K562 (cell line): ENCODE measurements around the gene PLXDC2. TPM values are rescaled to one million over a fixed set of nuclear protein-coding genes. Genes with fewer than 3 reads are reported as not detected.

Experiments
- ATAC-seq: fragments of 200-7000 bp; cut with Tn5 transposase; 3 replicates; pipeline ENCODE4 v1.9.1; 2020; ENCODE audit warnings: moderate library complexity
- BruUV-seq: library from RNA; stranded (reverse); fragments of 400-500 nt; replicated peaks from 2 replicates; lab custom pipeline; 2021; lab: Mats Ljungman, UMichigan
- CTCF ChIA-PET: fragments of 300-600 bp; formaldehyde crosslinking; extraction: SDS; loops from one replicate; lab custom pipeline; 2021; ENCODE audit warnings: low intra/inter-chr PET ratio; lab: Yijun Ruan, JAX
- POLR2A ChIA-PET: fragments of 300-600, 350-650 bp; sonication (Branson Sonifier 250); formaldehyde crosslinking; extraction: SDS; loops from one replicate; lab custom pipeline; 2021; ENCODE audit warnings: antibody characterized with exemption, inconsistent platforms; lab: Yijun Ruan, JAX
- DNase-seq, 4 experiments: peaks; one replicate each; pipeline versions ENCODE4 v3.0.0 to v3.0.0-alpha.2; 2011 to 2018; ENCODE audit warnings: low spot score in 3 of 4, mixed read lengths in 3 of 4; ENCODE audit errors: extremely low read depth in 1 of 4
- FAIRE-seq: peaks from 2 replicates; lab custom pipeline; 2011; peaks lifted over from hg19 to GRCh38; lab: Jason Lieb, UNC
- H2AFZ ChIP-seq: 2 replicates; pipeline ENCODE4 v1.6.0; 2011; ENCODE audit warnings: low read depth, low read length, control low read depth, inconsistent platforms
- H3K27ac ChIP-seq: fragments of 200-600 bp; 3 replicates; pipeline ENCODE4 v1.8.0; 2011; ENCODE audit warnings: low read depth, mild to moderate bottlenecking, control low read depth, inconsistent platforms, low read length, moderate library complexity, mixed read lengths; ENCODE audit errors: extremely low read depth
- H3K27me3 ChIP-seq, 2 experiments: fragments of 300-600 bp in 1 of 2; 2 replicates in 1 of 2; 3 replicates in 1 of 2; pipeline versions ENCODE4 v1.6.0 to v1.8.0; 2011; ENCODE audit warnings: inconsistent platforms in 2 of 2, low read length in 2 of 2, mild to moderate bottlenecking in 1 of 2, mixed read lengths in 1 of 2, moderate library complexity in 1 of 2; ENCODE audit not compliant: control insufficient read depth in 2 of 2, insufficient read depth in 2 of 2
- H3K36me3 ChIP-seq: fragments of 300-600 bp; 3 replicates; pipeline ENCODE4 v1.8.0; 2011; ENCODE audit warnings: mild to moderate bottlenecking, low read length, inconsistent platforms; ENCODE audit not compliant: control insufficient read depth, insufficient read depth
- H3K4me1 ChIP-seq, 2 experiments: fragments of 200-600 bp in 1 of 2; replicated peaks in 1 of 2; 2 replicates in 1 of 2; 3 replicates in 1 of 2; pipeline versions ENCODE4 v1.5.1 to v1.8.0; 2011; ENCODE audit warnings: inconsistent platforms in 2 of 2, low read length in 2 of 2, mild to moderate bottlenecking in 1 of 2, mixed read lengths in 1 of 2, moderate library complexity in 1 of 2; ENCODE audit not compliant: control insufficient read depth in 2 of 2, insufficient read depth in 2 of 2
- H3K4me2 ChIP-seq: 2 replicates; pipeline ENCODE4 v1.6.1; 2011; ENCODE audit warnings: low read length, control low read depth, inconsistent platforms, mixed read lengths; ENCODE audit not compliant: insufficient read depth
- H3K4me3 ChIP-seq: fragments of 200-600 bp; sonication (generic), shearing (Covaris generic); 2 replicates; pipeline ENCODE4 v1.5.1; 2016; ENCODE audit warnings: control low read depth, inconsistent platforms
- H3K79me2 ChIP-seq: fragments of 200-600 bp; 3 replicates; pipeline ENCODE4 v1.8.0; 2011; ENCODE audit warnings: low read length, inconsistent platforms; ENCODE audit not compliant: control insufficient read depth, insufficient read depth
- H3K9ac ChIP-seq, 2 experiments: 2 replicates each; pipeline versions ENCODE4 v1.6.0 to v1.6.1; 2011; ENCODE audit warnings: low read depth in 2 of 2, low read length in 2 of 2, control low read depth in 1 of 2, inconsistent platforms in 1 of 2, mild to moderate bottlenecking in 1 of 2, mixed read lengths in 1 of 2; ENCODE audit not compliant: insufficient read depth in 1 of 2
- H3K9me1 ChIP-seq: one replicate; pipeline ENCODE4 v1.6.0; 2011; ENCODE audit warnings: inconsistent platforms, mild to moderate bottlenecking, low read length, moderate library complexity; ENCODE audit not compliant: control insufficient read depth, insufficient read depth
- H3K9me3 ChIP-seq: replicated peaks from 2 replicates; pipeline ENCODE4 v1.5.1; 2011; ENCODE audit warnings: low read depth, low read length, inconsistent platforms; ENCODE audit not compliant: control insufficient read depth, insufficient read depth
- H4K20me1 ChIP-seq: replicated peaks from 2 replicates; pipeline ENCODE4 v1.6.1; 2011; ENCODE audit warnings: low read length, inconsistent platforms, mixed read lengths; ENCODE audit not compliant: control insufficient read depth, insufficient read depth
- ARID3A ChIP-seq: IDR thresholded peaks from 2 replicates; pipeline ENCODE4 v1.6.1; 2012; ENCODE audit warnings: low read depth, low read length, improper control_type of control experiment, borderline replicate concordance
- EZH2 ChIP-seq: IDR thresholded peaks from 2 replicates; pipeline ENCODE4 v1.6.1; 2012; ENCODE audit warnings: low read depth, mild to moderate bottlenecking, inconsistent platforms, low read length, borderline replicate concordance
- HINFP ChIP-seq: fragments of 450-650 bp; conservative IDR thresholded peaks from 2 replicates; pipeline ENCODE4 v1.6.1; 2016; ENCODE audit warnings: missing genetic modification characterization, low read depth, mild to moderate bottlenecking, control low read depth, missing compliant biosample characterization
- NR2C2 ChIP-seq, 2 experiments: fragments of 200-800 bp in 1 of 2; sonication (Bioruptor generic) in 1 of 2; sonication (generic) in 1 of 2; formaldehyde crosslinking in 1 of 2; IDR thresholded peaks; 2 replicates each; pipeline versions ENCODE4 v1.6.1 to v1.8.0; 2016 to 2022; ENCODE audit warnings: mild to moderate bottlenecking in 1 of 2, missing compliant biosample characterization in 1 of 2, missing genetic modification characterization in 1 of 2, missing genetic modification reagents in 1 of 2
- NR3C1 ChIP-seq: sonication (generic); formaldehyde crosslinking; IDR thresholded peaks from 2 replicates; pipeline ENCODE4 v1.8.1; 2022; ENCODE audit warnings: missing genetic modification reagents
- ZBTB9 ChIP-seq: fragments of 450-650 bp; formaldehyde crosslinking; IDR thresholded peaks from 2 replicates; pipeline ENCODE4 v1.4.0; 2020; ENCODE audit warnings: mild to moderate bottlenecking, moderate library complexity
- ZNF224 ChIP-seq: sonication (generic); formaldehyde crosslinking; IDR thresholded peaks from 2 replicates; pipeline ENCODE4 v1.8.0; 2022; ENCODE audit warnings: mild to moderate bottlenecking, missing genetic modification reagents
- ZNF398 ChIP-seq: fragments of 250-450 bp; sonication (Bioruptor Pico); IDR thresholded peaks from 2 replicates; pipeline ENCODE4 v1.8.0; 2021; ENCODE audit warnings: moderate library complexity, mild to moderate bottlenecking, inconsistent platforms
- ZNF511 ChIP-seq: sonication (generic); formaldehyde crosslinking; IDR thresholded peaks from 2 replicates; pipeline ENCODE4 v1.8.0; 2022; ENCODE audit warnings: mild to moderate bottlenecking, missing genetic modification reagents
- WGBS: fragments of 100-300 bp; shearing (Covaris generic); methylation state at CpG from one replicate; pipeline ENCODE4 v1.1.6; 2016; ENCODE audit warnings: low coverage, mixed read lengths; ENCODE audit not compliant: insufficient coverage; ENCODE audit errors: missing lambda C conversion rate; 5-methylcytosine and 5-hydroxymethylcytosine counted together
- in situ Hi-C: fragments of 300-500 bp; cut with MboI; formaldehyde crosslinking; loops from 4 replicates; pipeline ENCODE4 v1.15.0; 2018; ENCODE audit warnings: inconsistent platforms, mixed read lengths
- intact Hi-C: fragments of 100-400 bp; cut with micrococcal nuclease; formaldehyde crosslinking; loops from 2 replicates; pipeline ENCODE4 v1.14.2; 2022
- polyA plus RNA-seq, 8 experiments: library from polyadenylated mRNA; depleted of rRNA in 4 of 8; stranded (reverse) in 5 of 8; unstranded in 3 of 8; fragments of >200 nt; fragmentation: Nextera tagmentation in 2 of 8; fragmentation: Illumina TruSeq in 1 of 8; extraction: Ambion mirVana in 2 of 8; extraction: Trizol in 1 of 8; gene quantifications; 2 replicates each; pipeline versions ENCODE4 v1.2.1 to v1.2.3, GENCODE V29; 2011 to 2014; ENCODE audit warnings: inconsistent platforms in 1 of 8, missing spikeins in 1 of 8
- total RNA-seq, 7 experiments: library from RNA; depleted of rRNA in 6 of 7; stranded (reverse); fragments of >200 nt in 6 of 7; fragmentation: Illumina TruSeq in 2 of 7; extraction: Trizol in 2 of 7; gene quantifications; 2 replicates each; pipeline versions ENCODE4 v1.2.1 to v1.2.3, GENCODE V29; 2011 to 2021; ENCODE audit warnings: low replicate concordance in 1 of 7
- TF ChIP-seq, protein P1 (sequence below): fragments of 200-800 bp; sonication (Bioruptor generic); IDR thresholded peaks from 2 replicates; pipeline ENCODE4 v1.6.1; 2017; ENCODE audit warnings: missing genetic modification characterization, missing compliant biosample characterization
- TF ChIP-seq, protein P2 (sequence below): fragments of 250-450 bp; sonication (Bioruptor Pico); IDR thresholded peaks from 2 replicates; pipeline ENCODE4 v1.8.0; 2021; ENCODE audit warnings: moderate library complexity, mild to moderate bottlenecking, inconsistent platforms

PLXDC2 gene
- total and polyA plus RNA-seq, 9 of the 15 experiments (the other 6 are each of a cell fraction or from before 2014, with no cell fraction given): 0.01 to 0.33 (median 0.10) TPM; not detected in 3

- ChIA-PET CTCF (interaction anchor here (0.5 kb wide), 1 partner anchor 49 kb away, joined by 4 read pairs; no protein-coding TSS in a partner anchor), POLR2A (no interaction called here)
- DNase-seq (no peak), FAIRE-seq (no peak), ATAC-seq (no peak)
- Histone ChIP-seq H3K27ac (no peak overlapping the region), H3K9ac (no peak overlapping the region), H3K9me3 (no peaks in the 10 kb centered on the region; the same call in 1 of the 2 replicates), H4K20me1 (no peaks in the 10 kb centered on the region), H2AFZ (no peak overlapping the region), H3K4me1 (no peaks in the 10 kb centered on the region), H3K9me1 (no peaks in the 10 kb centered on the region), H3K27me3 (no peaks in the 10 kb centered on the region), H3K4me3 (no peak overlapping the region), H3K79me2 (no peaks in the 10 kb centered on the region), H3K4me2 (no peak overlapping the region), H3K36me3 (no peaks in the 10 kb centered on the region)
- no TSS peak for BruUV-seq
- intact Hi-C loops (no loop called here), in situ Hi-C loops (no loop called here)
- WGBS: 7% methylated on average over 8 of the region's 8 CpGs
- TF ChIP-seq, protein P1, sequence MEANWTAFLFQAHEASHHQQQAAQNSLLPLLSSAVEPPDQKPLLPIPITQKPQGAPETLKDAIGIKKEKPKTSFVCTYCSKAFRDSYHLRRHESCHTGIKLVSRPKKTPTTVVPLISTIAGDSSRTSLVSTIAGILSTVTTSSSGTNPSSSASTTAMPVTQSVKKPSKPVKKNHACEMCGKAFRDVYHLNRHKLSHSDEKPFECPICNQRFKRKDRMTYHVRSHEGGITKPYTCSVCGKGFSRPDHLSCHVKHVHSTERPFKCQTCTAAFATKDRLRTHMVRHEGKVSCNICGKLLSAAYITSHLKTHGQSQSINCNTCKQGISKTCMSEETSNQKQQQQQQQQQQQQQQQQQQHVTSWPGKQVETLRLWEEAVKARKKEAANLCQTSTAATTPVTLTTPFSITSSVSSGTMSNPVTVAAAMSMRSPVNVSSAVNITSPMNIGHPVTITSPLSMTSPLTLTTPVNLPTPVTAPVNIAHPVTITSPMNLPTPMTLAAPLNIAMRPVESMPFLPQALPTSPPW (CRISPR knock-in tag): no peak
- TF ChIP-seq, protein P2, sequence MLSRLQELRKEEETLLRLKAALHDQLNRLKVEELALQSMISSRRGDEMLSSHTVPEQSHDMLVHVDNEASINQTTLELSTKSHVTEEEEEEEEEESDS (CRISPR knock-in tag): no peak
- TF ChIP-seq NR2C2 (CRISPR knock-in tag; IDR thresholded peaks at IDR 0.05) (no peak), NR2C2 (tag; IDR thresholded peaks at IDR 0.05) (no peak), ARID3A (no peak), EZH2 (no peak), ZNF224 (CRISPR knock-in tag) (no peak), ZBTB9 (CRISPR knock-in tag) (no peak), HINFP (tag) (no peak), ZNF398 (CRISPR knock-in tag) (no peak), ZNF511 (no peak), NR3C1 (no peak)
Measured at GRCh38 chr10:19833170-19833824, 17.1 kb downstream of the PLXDC2 start.
